ENCODE results near the gene FHL3. TPM values are rescaled to one million over a fixed set of nuclear protein-coding genes. Genes with fewer than 3 reads are reported as not detected.

FHL3 gene
- total and polyA plus RNA-seq, 2 donors (not counting 3 experiments of a cell fraction or from before 2014, with no cell fraction given), result 26.1 to 58.7 TPM

DNA sequence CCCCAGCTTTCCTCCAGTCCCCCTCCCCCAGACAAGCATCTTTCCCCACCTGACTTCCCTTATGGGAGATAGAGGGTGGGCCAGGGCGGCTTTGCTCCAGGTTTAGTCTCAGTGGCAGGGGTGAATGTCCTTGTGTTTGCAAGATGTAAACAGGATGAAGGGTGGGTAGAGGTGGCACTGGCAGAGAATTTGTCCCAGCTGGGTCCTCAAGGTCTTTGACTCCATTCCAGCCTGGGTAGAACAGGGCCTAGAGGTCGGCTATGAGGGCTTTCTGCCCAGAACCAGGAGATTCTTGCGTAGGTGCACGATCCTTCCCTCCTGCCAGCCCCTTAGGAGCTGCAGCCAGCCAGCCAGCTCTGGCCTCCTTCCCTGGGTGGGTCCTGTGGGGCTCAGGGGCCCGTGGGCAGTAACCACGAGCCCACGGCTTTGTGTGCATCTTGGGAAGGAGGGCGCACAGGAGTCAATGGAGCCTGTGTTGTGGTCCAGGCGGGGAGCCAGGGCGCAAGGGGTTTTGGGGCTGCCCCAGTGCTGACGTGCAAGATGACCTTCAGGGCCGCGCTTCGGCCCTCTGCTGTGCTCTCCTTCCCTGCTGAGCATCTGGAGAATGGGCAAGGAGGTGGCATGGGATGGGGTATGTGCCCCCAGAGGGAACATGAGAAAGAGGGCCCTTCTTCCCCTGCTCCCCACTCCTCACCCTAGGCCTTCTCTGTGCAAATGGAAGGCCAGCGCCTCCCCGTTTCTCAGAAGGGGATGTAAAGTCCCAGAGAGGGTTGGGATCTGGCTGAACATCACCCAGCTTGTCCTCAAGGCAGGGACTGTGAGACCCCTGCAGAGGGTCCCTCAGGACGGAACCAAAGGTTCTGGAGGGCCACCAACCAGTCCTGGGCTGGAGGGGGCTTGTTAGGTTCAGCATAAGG, 25.5 kb upstream of the FHL3 start:
- BruUV-seq (replicated peaks), result no TSS peak
- H4K20me1 ChIP-seq (replicated peaks; ENCODE audit: control insufficient read depth, extremely low read depth, insufficient read depth, low read length), result no peaks in the 10 kb centered on the region
- H3K27me3 ChIP-seq (ENCODE audit: control insufficient read depth in 2 of 2, insufficient read depth in 2 of 2, low read length in 2 of 2), result no peaks in the 10 kb centered on the region
- H3K36me3 ChIP-seq (ENCODE audit: control insufficient read depth in 2 of 2, extremely low read depth in 1 of 2, insufficient read depth in 2 of 2, low read length in 2 of 2), result no peaks in the 10 kb centered on the region
- ChIA-PET CTCF (interaction anchor here (0.5 to 7.4 kb wide), 5 partner anchors 12 to 804 kb away, joined by 3 to 66 read pairs (median 29); partner anchors contain the start of gene POU3F1), POLR2A (no interaction called here)
- H3K27ac ChIP-seq (ENCODE audit: insufficient read depth, low read depth, low read length), result peak overlapping the region; percentile 69
- DNase-seq (ENCODE audit: low read depth, low spot score) (no peak), FAIRE-seq (no peak)
- H3K9ac ChIP-seq (replicated peaks; ENCODE audit: extremely low read depth, insufficient read depth, low read length), result no peak overlapping the region
- dilution Hi-C loops (cut with MboI; ENCODE audit: extremely low pct_ligation_motif_present, low sequenced_read_pairs) (no loop called here), intact Hi-C loops (cut with micrococcal nuclease) (loop anchor here (1.0 kb wide), 1 partner anchor 31 kb away; no protein-coding TSS in a partner anchor)
- H3K4me2 ChIP-seq (ENCODE audit: insufficient read depth, low read length), result peak overlapping the region; percentile 45
- TF ChIP-seq EZH2 (IDR thresholded peaks at IDR 0.05; ENCODE audit: borderline replicate concordance, low read depth, low read length, severe bottlenecking) (no peak), MYC (IDR thresholded peaks at IDR 0.05; ENCODE audit: low read depth, low read length) (no peak), JUN (IDR thresholded peaks at IDR 0.05; ENCODE audit: borderline replicate concordance, insufficient read depth, insufficient read length, low read depth) (no peak), GATA2 (IDR thresholded peaks at IDR 0.05; ENCODE audit: insufficient read depth, insufficient read length, low read depth, low read length) (no peak), POLR2A (IDR thresholded peaks at IDR 0.05; ENCODE audit: low read depth, low read length) (no peak), POLR2AphosphoS5 (IDR thresholded peaks at IDR 0.05; ENCODE audit: insufficient read depth, low read depth, low read length) (no peak), FOS (IDR thresholded peaks at IDR 0.05; ENCODE audit: borderline replicate concordance, insufficient read depth, low read length) (no peak)
- TF ChIP-seq, protein P1, sequence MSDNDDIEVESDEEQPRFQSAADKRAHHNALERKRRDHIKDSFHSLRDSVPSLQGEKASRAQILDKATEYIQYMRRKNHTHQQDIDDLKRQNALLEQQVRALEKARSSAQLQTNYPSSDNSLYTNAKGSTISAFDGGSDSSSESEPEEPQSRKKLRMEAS (IDR thresholded peaks at IDR 0.05; ENCODE audit: insufficient read depth, insufficient read length), result no peak
- TF ChIP-seq, protein P2, sequence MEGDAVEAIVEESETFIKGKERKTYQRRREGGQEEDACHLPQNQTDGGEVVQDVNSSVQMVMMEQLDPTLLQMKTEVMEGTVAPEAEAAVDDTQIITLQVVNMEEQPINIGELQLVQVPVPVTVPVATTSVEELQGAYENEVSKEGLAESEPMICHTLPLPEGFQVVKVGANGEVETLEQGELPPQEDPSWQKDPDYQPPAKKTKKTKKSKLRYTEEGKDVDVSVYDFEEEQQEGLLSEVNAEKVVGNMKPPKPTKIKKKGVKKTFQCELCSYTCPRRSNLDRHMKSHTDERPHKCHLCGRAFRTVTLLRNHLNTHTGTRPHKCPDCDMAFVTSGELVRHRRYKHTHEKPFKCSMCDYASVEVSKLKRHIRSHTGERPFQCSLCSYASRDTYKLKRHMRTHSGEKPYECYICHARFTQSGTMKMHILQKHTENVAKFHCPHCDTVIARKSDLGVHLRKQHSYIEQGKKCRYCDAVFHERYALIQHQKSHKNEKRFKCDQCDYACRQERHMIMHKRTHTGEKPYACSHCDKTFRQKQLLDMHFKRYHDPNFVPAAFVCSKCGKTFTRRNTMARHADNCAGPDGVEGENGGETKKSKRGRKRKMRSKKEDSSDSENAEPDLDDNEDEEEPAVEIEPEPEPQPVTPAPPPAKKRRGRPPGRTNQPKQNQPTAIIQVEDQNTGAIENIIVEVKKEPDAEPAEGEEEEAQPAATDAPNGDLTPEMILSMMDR (IDR thresholded peaks at IDR 0.05; ENCODE audit: extremely low read depth in 1 of 2, insufficient read depth in 1 of 2, low read depth in 1 of 2, low read length in 2 of 2), result no peak
- no peak overlapping the region for H3K4me3 ChIP-seq (replicated peaks in 1 of 3; ENCODE audit: insufficient read depth in 1 of 3, low read depth in 1 of 3, low read length in 3 of 3)
- H3K9me3 ChIP-seq (replicated peaks; ENCODE audit: control insufficient read depth, insufficient read depth, low read length), result no peaks in the 10 kb centered on the region
- peaks cover 31% of the 10 kb centered on the region for H3K4me1 ChIP-seq (ENCODE audit: control insufficient read depth, extremely low read depth, insufficient read depth, low read length)
- no peaks in the 10 kb centered on the region for H3K79me2 ChIP-seq (ENCODE audit: control insufficient read depth, insufficient read depth, low read length)
- H3K9me1 ChIP-seq (replicated peaks; ENCODE audit: control insufficient read depth, extremely low read depth, insufficient read depth, low read length), result no peaks in the 10 kb centered on the region
- no peak overlapping the region for H2AFZ ChIP-seq (ENCODE audit: low read depth, low read length)
